ENCODE results near the gene PFDN6.

Gene PFDN6

DNA sequence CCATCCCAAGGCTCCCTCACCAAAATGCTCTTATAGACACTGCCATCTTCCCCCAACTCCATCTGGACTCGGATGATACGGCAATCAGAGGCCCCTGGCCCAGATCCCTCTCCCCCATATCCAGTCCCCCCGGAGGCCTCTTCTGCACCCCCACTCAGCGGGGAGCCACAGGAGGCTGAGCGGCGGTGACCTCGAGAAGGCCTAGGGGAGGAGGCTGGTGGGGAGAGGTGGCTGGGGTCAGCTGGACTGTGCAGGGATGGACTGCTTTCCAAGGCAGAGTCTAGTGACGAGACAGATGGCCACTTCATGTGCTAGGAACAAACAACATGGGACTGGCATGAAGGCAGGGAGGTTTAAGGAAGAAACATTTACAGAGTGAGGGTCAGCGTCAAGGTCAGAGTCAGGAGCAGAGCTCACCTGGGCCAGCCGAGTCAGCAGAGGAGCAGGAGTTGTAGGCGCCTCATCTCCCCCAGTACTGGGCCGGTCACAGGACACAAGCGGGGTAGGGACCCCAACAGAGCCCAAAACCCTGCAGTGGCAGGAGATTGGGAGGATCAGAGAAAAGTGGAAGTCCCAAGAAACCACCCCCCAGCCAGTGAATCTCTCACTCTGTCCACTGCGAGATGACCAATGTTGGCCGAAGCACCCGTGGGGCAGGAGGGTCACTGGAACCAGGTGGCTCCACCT, 3.7 kb downstream of the PFDN6 start:
- no peak for TF ChIP-seq ZNF274 (IDR thresholded peaks at IDR 0.05; ENCODE audit: low read depth, low read length)
- no peak for TF ChIP-seq SUZ12 (IDR thresholded peaks at IDR 0.05; ENCODE audit: extremely low read depth, insufficient read depth, insufficient read length)
- no peak for TF ChIP-seq YY1 (IDR thresholded peaks at IDR 0.05; ENCODE audit: insufficient read depth, insufficient read length)
- H3K36me3 ChIP-seq (ENCODE audit: insufficient read depth, insufficient read length, low read length), result peaks cover 41% of the 10 kb centered on the region

DNA sequence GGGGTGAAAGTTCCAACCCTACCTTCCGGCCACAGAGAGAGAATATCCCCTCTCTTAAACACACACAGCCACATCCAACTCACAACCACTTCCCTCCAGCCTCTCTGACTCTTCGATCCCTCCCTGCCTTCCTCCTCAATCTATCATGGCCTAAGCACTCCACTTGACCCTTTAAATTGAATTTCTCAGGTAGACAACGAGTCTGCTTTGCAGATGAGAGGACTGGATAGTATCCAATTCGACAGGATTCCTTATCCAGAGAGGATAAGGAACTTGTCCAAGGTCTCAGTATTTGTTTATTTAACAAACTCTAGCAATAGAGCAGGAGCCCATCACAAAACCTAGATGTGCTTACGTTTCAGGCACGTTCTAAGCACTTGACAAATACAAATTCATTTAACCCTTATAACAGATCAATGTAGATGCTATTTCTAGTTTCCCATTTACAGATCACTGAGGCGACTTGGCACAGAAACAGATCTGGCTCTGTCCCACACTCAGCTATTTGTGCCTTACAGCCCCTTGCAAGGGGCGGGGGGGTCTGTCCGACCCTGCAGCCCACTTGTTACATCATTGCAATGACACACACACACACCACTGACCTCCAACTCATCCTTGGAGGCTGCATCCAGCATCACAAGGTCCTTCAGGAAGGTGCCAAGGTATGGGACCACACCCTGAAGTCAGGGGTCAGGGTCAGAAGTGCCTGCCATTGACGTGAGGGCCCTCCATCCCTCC, 4.9 kb downstream of the PFDN6 start:
- Histone ChIP-seq H3K9ac (ENCODE audit: insufficient read length, low read depth) (no peak overlapping the region), H3K4me3 (ENCODE audit: insufficient read length, low read depth) (no peak overlapping the region), H3K27me3 (ENCODE audit: insufficient read depth, insufficient read length) (no peaks in the 10 kb centered on the region), H3K36me3 (ENCODE audit: insufficient read depth, insufficient read length, low read length) (peaks cover 37% of the 10 kb centered on the region), H3K9me3 (ENCODE audit: insufficient read depth, low read length) (no peaks in the 10 kb centered on the region), H3K4me1 (ENCODE audit: insufficient read depth, insufficient read length) (peaks cover 4% of the 10 kb centered on the region)
- DNase-seq (ENCODE audit: low read depth, low spot score), result no peak
- TF ChIP-seq ZNF274 (IDR thresholded peaks at IDR 0.05; ENCODE audit: low read depth, low read length) (no peak), SUZ12 (IDR thresholded peaks at IDR 0.05; ENCODE audit: extremely low read depth, insufficient read depth, insufficient read length) (no peak), YY1 (IDR thresholded peaks at IDR 0.05; ENCODE audit: insufficient read depth, insufficient read length) (no peak)

More for the DNA sequence above, 3.7 kb downstream of the PFDN6 start:
- H3K9me3 ChIP-seq (ENCODE audit: insufficient read depth, low read length), result no peaks in the 10 kb centered on the region
- H3K4me3 ChIP-seq (ENCODE audit: insufficient read length, low read depth), result no peak overlapping the region
- peaks cover 4% of the 10 kb centered on the region for H3K4me1 ChIP-seq (ENCODE audit: insufficient read depth, insufficient read length)
- H3K27me3 ChIP-seq (ENCODE audit: insufficient read depth, insufficient read length), result no peaks in the 10 kb centered on the region
- DNase-seq (ENCODE audit: low read depth, low spot score), result no peak
- no peak overlapping the region for H3K9ac ChIP-seq (ENCODE audit: insufficient read length, low read depth)

DNA sequence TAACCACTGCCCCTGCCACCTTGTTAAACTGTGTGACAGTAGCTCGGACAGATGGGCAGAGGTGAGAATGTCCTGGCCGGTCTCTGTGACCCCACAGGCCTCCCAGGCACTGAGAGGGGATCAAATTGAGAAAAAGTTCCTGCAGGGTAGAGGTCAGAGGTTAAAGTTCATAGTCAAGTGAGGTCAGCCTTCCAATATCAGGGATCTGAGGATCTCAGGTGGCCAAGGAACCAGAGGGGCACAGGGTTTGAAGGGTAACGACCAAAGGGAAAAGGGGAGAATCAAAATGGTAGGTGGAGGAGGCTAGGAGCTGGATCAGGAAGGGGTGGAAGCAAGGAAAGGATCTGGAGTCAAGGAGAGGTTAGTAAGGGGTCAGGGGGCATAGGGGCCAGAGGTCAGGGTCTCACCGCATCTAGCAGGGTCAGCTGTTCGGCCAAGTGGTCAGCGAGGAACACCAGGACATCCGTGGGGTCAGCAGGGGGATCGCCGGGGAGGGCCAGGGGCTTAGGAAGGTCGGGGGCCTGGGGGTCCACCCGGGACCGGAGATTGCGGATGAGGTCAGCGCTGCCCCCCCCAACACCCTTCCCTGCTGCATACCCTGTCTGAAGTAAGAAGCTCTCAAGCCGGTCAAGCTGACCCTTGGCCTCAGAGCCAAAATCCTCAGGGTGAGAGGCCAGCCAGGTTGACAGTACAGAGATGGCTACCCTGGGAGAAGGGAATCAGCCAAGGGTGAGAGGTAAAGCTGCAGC, 6.4 kb downstream of the PFDN6 start:
- H3K9ac ChIP-seq (ENCODE audit: insufficient read length, low read depth), result peak overlapping the region; percentile 42
- DNase-seq (ENCODE audit: low read depth, low spot score), result no peak
- peaks cover 28% of the 10 kb centered on the region for H3K36me3 ChIP-seq (ENCODE audit: insufficient read depth, insufficient read length, low read length)
- H3K4me3 ChIP-seq (ENCODE audit: insufficient read length, low read depth), result no peak overlapping the region
- no peak for TF ChIP-seq ZNF274 (IDR thresholded peaks at IDR 0.05; ENCODE audit: low read depth, low read length)
- TF ChIP-seq SUZ12 (IDR thresholded peaks at IDR 0.05; ENCODE audit: extremely low read depth, insufficient read depth, insufficient read length), result no peak
- no peak for TF ChIP-seq YY1 (IDR thresholded peaks at IDR 0.05; ENCODE audit: insufficient read depth, insufficient read length)
- no peaks in the 10 kb centered on the region for H3K27me3 ChIP-seq (ENCODE audit: insufficient read depth, insufficient read length)
- H3K4me1 ChIP-seq (ENCODE audit: insufficient read depth, insufficient read length), result peaks cover 4% of the 10 kb centered on the region
- no peaks in the 10 kb centered on the region for H3K9me3 ChIP-seq (ENCODE audit: insufficient read depth, low read length)

DNA sequence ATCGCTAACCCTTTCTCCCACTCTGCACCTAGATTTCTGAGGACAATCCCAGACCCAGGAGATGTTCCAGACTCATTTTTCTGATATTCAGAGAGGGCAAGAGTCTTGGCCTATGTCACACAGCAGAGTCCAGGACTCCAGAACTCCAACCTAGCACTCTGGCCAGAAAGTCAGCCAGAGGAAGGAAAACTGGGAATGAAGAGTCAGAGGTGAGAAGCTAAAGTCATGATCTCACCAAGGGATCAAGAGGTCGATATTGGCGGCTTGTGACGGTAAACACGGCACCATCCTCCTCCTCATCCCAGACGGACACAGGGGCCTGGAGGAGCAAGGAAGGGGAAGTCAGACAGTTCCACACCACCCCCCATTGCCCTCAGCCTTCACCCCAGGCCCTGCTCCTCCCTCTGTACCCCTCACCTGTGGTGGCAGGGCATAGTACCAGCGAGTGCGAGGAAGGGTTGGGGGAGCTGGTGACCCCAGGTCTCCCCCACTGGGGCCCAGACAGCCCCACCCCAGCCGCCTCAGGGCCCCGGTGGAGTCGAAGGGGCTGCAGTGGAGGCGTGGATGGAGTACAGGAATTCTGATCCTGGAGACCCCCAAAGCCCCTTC, 7.5 kb downstream of the PFDN6 start:
- Histone ChIP-seq H3K4me1 (ENCODE audit: insufficient read depth, insufficient read length) (peaks cover 4% of the 10 kb centered on the region), H3K27me3 (ENCODE audit: insufficient read depth, insufficient read length) (no peaks in the 10 kb centered on the region), H3K36me3 (ENCODE audit: insufficient read depth, insufficient read length, low read length) (peaks cover 23% of the 10 kb centered on the region), H3K4me3 (ENCODE audit: insufficient read length, low read depth) (peak overlapping the region; percentile 50), H3K9ac (ENCODE audit: insufficient read length, low read depth) (peak overlapping the region; percentile 70), H3K9me3 (ENCODE audit: insufficient read depth, low read length) (no peaks in the 10 kb centered on the region)
- no peak for DNase-seq (ENCODE audit: low read depth, low spot score)
- TF ChIP-seq SUZ12 (IDR thresholded peaks at IDR 0.05; ENCODE audit: extremely low read depth, insufficient read depth, insufficient read length), result no peak

DNA sequence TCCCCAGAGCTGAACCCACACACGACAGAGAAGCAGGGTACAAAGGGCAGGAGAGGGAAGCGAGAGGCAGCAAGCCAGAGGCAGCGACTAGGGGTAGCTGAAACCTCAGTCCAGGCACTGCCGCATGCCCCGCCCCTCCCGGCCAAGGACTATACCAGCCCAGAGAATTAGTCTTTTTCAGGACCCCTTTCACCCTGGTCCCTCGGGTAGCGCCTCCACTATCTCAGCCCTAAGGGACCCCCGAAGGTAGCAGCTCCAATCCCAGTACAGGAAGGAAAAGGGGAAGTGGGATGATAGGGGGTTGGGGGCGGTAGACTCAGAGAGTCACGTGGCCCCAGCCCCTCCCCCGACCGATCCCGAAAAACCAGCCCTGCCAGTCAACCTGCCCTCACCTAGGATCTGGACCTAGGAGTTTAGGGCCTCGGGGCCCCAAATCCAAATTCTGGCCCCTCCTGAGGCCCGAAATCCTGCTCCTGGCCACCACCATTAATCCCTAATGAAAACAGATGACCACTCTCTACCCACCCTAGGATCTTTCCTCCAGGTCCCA, 8.1 kb downstream of the PFDN6 start:
- Histone ChIP-seq H3K4me1 (ENCODE audit: insufficient read depth, insufficient read length) (peaks cover 4% of the 10 kb centered on the region), H3K9ac (ENCODE audit: insufficient read length, low read depth) (peak overlapping the region; percentile 70), H3K36me3 (ENCODE audit: insufficient read depth, insufficient read length, low read length) (peaks cover 20% of the 10 kb centered on the region), H3K27me3 (ENCODE audit: insufficient read depth, insufficient read length) (no peaks in the 10 kb centered on the region), H3K9me3 (ENCODE audit: insufficient read depth, low read length) (no peaks in the 10 kb centered on the region), H3K4me3 (ENCODE audit: insufficient read length, low read depth) (peak overlapping the region; percentile 50)
- no peak for DNase-seq (ENCODE audit: low read depth, low spot score)
- TF ChIP-seq ZNF274 (IDR thresholded peaks at IDR 0.05; ENCODE audit: low read depth, low read length) (no peak), YY1 (IDR thresholded peaks at IDR 0.05; ENCODE audit: insufficient read depth, insufficient read length) (no peak), SUZ12 (IDR thresholded peaks at IDR 0.05; ENCODE audit: extremely low read depth, insufficient read depth, insufficient read length) (no peak)

DNA sequence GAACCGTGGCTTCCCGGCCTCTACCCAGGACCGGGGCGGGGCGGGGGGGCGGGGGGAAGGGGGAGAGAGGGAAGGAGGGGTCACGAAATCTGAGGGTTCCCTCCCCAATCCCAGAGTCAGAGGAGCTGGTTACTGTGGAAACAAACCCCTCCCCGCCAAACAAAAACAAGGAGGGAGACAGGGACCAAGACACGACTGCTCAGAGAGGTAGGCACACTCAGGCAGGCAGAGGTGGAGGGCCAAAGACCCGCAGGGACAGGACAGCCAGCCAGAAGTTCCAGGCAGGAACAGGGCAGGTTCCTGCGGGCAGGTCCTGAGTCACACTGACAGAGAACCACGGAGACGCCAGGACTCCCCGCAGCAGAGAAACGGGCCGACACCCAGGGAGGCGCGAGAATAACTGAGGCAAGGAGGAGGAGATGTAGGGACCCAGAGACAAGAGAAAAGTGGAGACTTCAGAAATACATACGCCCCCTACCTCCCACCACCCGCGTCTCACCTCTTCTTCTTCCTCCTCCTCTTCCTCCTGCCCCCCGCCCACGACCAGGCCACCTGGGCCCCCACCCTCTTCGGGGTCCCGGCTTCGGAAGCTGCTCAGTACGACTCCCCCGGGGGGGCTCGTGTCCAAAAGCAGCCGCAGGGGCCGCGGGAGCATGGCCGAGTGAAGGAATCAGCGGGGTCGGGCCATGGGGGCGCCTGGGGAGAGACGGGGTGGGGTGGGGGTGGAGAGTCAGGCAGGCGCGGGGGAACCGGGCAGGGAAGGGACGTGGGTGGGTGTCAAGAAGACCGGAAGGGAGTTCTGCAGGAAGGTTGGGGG, 8.8 kb downstream of the PFDN6 start:
- Histone ChIP-seq H3K4me3 (ENCODE audit: insufficient read length, low read depth) (peak overlapping the region; percentile 88), H3K9ac (ENCODE audit: insufficient read length, low read depth) (peak overlapping the region; percentile 93), H3K9me3 (ENCODE audit: insufficient read depth, low read length) (no peaks in the 10 kb centered on the region), H3K36me3 (ENCODE audit: insufficient read depth, insufficient read length, low read length) (peaks cover 15% of the 10 kb centered on the region), H3K4me1 (ENCODE audit: insufficient read depth, insufficient read length) (peaks cover 4% of the 10 kb centered on the region), H3K27me3 (ENCODE audit: insufficient read depth, insufficient read length) (no peaks in the 10 kb centered on the region)
- TF ChIP-seq SUZ12 (IDR thresholded peaks at IDR 0.05; ENCODE audit: extremely low read depth, insufficient read depth, insufficient read length) (no peak), YY1 (IDR thresholded peaks at IDR 0.05; ENCODE audit: insufficient read depth, insufficient read length) (no peak), ZNF274 (IDR thresholded peaks at IDR 0.05; ENCODE audit: low read depth, low read length) (no peak)
- peak; percentile 63 for DNase-seq (ENCODE audit: low read depth, low spot score)
